Left ventricle myocardium inferior (tissue), 1 donor: ENCODE data around the gene MBTPS1. TPM values are rescaled to one million over a fixed set of nuclear protein-coding genes. Genes with fewer than 3 reads are reported as not detected.
"Not testable (repeated sequence)": the region's sequence is repeated elsewhere in the genome, so short reads cannot be mapped to it uniquely, and the experiment has no call there.

Experiments used
- DNase-seq: peaks from one replicate; pipeline ENCODE4 v3.0.0-alpha.2; 2020
- H3K27ac ChIP-seq: fragments of 200-600 bp; replicated peaks from 2 replicates; pipeline ENCODE4 v1.8.0; 2021
- H3K27me3 ChIP-seq: fragments of 200-600 bp; 2 replicates; pipeline ENCODE4 v1.8.0; 2021; ENCODE audit warnings: low read depth
- H3K36me3 ChIP-seq: fragments of 200-600 bp; 2 replicates; pipeline ENCODE4 v1.8.0; 2021
- H3K4me1 ChIP-seq: fragments of 200-600 bp; 2 replicates; pipeline ENCODE4 v1.8.0; 2021
- H3K4me3 ChIP-seq: fragments of 200-600 bp; 2 replicates; pipeline ENCODE4 v1.8.0; 2021; ENCODE audit warnings: mild to moderate bottlenecking, moderate library complexity
- H3K9me3 ChIP-seq: fragments of 200-600 bp; replicated peaks from 2 replicates; pipeline ENCODE4 v1.8.0; 2021
- intact Hi-C: fragments of 100-400 bp; cut with micrococcal nuclease; formaldehyde crosslinking; loops from one replicate; pipeline ENCODE4 v1.11.0; 2022
- total RNA-seq: library from RNA; stranded (reverse); fragmentation: NEBNext Ultra II Directional; extraction: Animal tissue kit (Norgen Biotek cat#: 25700); gene quantifications from one replicate; pipeline ENCODE4 v1.2.1, GENCODE V29; 2021
- TF ChIP-seq, protein P1 (sequence below): fragments of 200-600 bp; IDR thresholded peaks from 2 replicates; pipeline ENCODE4 v1.8.0; 2021; ENCODE audit warnings: antibody characterized with exemption, mild to moderate bottlenecking, borderline replicate concordance
- donor health status: DM: no; HTN: yes; CAD: no; lungs with severe emphysema.

The MBTPS1 gene
- total RNA-seq, 1 donor from 2014 or later: 72.5 TPM

DNA sequence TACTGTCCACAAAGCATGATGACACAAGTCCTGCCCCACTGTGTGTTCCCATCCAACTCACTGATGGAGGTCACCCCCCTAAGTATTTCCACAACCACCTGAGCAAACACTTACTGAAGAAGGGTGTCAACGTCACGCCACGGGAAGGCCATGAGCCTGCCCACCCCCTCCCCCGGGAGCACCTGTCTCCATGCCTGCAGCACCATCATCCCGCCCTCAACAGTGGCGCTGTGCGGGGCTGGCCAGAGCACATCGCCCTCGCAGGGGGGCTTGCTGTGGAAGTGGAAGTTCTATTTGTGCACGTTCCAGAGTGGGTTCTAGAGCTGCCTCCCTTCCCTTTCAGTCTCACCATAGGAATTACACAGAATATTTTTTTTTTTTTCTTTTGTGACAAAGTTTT is 4.3 kb upstream of the MBTPS1 start:
- Histone ChIP-seq H3K36me3 (peaks cover 24% of the 10 kb centered on the region), H3K4me1 (peaks cover 19% of the 10 kb centered on the region), H3K27me3 (no peaks in the 10 kb centered on the region), H3K9me3 (no peaks in the 10 kb centered on the region), H3K27ac (no peak overlapping the region), H3K4me3 (no peak overlapping the region)
- intact Hi-C loops: no loop called here
- no peak for DNase-seq
- TF ChIP-seq, protein P1, sequence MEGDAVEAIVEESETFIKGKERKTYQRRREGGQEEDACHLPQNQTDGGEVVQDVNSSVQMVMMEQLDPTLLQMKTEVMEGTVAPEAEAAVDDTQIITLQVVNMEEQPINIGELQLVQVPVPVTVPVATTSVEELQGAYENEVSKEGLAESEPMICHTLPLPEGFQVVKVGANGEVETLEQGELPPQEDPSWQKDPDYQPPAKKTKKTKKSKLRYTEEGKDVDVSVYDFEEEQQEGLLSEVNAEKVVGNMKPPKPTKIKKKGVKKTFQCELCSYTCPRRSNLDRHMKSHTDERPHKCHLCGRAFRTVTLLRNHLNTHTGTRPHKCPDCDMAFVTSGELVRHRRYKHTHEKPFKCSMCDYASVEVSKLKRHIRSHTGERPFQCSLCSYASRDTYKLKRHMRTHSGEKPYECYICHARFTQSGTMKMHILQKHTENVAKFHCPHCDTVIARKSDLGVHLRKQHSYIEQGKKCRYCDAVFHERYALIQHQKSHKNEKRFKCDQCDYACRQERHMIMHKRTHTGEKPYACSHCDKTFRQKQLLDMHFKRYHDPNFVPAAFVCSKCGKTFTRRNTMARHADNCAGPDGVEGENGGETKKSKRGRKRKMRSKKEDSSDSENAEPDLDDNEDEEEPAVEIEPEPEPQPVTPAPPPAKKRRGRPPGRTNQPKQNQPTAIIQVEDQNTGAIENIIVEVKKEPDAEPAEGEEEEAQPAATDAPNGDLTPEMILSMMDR: no peak

DNA sequence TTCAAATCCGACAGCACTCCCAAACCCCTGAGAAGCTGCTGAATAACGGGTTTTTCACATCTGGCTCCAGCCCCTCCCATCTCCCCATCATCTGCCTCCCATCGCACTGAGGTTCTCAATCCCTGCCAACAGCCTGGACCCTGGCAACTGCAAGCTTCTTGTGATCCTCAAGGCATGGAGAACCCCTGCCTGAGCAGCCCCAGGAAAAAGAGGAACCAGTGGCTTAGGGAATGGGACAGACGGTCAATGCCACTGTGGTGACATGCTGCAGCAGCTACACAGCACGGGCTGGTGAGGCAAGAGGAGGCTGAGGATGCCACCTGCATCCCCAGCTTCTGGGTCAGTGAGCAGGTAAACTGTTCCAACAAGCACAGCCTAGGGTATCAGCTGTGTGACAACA is 3.3 kb upstream of the MBTPS1 start:
- Histone ChIP-seq H3K4me3 (no peak overlapping the region), H3K9me3 (no peaks in the 10 kb centered on the region), H3K27me3 (no peaks in the 10 kb centered on the region), H3K27ac (no peak overlapping the region), H3K4me1 (peaks cover 29% of the 10 kb centered on the region), H3K36me3 (peaks cover 24% of the 10 kb centered on the region)
- TF ChIP-seq, protein P1: no peak
- DNase-seq: no peak
- intact Hi-C loops: no loop called here

DNA sequence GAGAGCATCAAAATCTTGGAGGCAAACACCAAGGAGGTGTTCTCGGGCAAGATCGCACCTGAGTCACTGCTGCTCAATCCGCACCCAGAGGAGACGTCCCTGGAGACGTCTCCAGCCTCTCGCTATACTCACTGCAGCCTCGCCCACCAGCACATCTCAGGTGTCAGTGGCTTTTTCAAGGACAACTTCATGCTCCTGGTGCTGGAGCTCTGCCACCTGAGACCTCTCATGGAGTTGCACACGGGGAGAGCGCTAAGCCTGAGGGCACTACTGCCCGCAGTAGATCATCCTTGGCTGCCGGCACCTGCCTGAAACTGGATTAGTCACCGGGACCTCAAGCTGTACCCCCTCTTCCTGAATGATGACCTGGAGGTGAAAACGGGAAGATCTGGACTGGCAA is 2.6 kb upstream of the MBTPS1 start:
- no peak for DNase-seq
- Histone ChIP-seq H3K27ac (no peak overlapping the region), H3K9me3 (no peaks in the 10 kb centered on the region), H3K4me1 (peaks cover 35% of the 10 kb centered on the region), H3K27me3 (no peaks in the 10 kb centered on the region), H3K36me3 (peaks cover 22% of the 10 kb centered on the region), H3K4me3 (no peak overlapping the region)
- TF ChIP-seq, protein P1: no peak
- intact Hi-C loops: no loop called here

DNA sequence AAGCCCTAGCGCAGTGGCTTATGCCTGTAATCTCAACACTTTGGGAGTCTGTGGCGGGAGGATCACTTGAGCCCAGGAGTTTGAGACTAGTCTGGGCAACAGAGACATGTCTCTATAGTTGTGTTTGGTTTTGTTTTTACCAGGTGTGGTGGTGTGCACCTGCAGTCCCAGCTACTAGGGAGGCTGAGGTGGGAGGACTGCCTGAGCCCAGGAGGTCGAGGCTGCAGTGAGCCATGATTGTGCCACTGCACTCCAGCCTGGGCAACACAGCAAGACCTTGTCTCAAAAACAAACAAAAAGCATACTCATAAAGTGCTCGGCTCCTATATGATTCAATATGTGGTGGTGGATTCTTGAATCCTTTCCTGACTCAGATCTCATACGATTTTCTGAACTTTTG is 1.6 kb upstream of the MBTPS1 start:
- Histone ChIP-seq H3K36me3 (peaks cover 12% of the 10 kb centered on the region), H3K4me1 (peaks cover 46% of the 10 kb centered on the region)
- H3K4me3 ChIP-seq, H3K27ac ChIP-seq, H3K9me3 ChIP-seq, DNase-seq, H3K27me3 ChIP-seq, intact Hi-C loops: not testable (repeated sequence)

DNA sequence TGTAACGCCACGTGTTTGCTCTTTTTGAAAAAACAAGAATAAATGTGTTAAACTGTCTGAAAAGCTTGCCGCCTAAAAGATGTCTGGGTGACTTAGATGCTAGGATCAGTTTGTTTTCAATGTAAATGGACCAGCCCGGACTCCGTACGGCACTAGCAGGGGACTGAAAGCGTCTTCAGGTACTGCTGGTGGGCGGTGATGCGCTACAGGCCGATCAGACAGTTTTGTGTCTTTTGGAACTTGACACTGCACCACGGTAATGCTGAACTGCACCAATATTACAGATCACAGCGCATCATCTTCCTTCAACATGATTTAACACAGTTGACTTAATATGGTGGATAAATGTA is 727 bp upstream of the MBTPS1 start:
- H3K9me3 ChIP-seq: no peaks in the 10 kb centered on the region
- H3K36me3 ChIP-seq: peaks cover 4% of the 10 kb centered on the region
- H3K27ac ChIP-seq: peak overlapping the region; percentile 92
- TF ChIP-seq, protein P1: no peak
- DNase-seq: no peak
- peaks cover 48% of the 10 kb centered on the region for H3K4me1 ChIP-seq
- no peaks in the 10 kb centered on the region for H3K27me3 ChIP-seq
- H3K4me3 ChIP-seq: peak overlapping the region; percentile 74
- intact Hi-C loops: no loop called here

DNA sequence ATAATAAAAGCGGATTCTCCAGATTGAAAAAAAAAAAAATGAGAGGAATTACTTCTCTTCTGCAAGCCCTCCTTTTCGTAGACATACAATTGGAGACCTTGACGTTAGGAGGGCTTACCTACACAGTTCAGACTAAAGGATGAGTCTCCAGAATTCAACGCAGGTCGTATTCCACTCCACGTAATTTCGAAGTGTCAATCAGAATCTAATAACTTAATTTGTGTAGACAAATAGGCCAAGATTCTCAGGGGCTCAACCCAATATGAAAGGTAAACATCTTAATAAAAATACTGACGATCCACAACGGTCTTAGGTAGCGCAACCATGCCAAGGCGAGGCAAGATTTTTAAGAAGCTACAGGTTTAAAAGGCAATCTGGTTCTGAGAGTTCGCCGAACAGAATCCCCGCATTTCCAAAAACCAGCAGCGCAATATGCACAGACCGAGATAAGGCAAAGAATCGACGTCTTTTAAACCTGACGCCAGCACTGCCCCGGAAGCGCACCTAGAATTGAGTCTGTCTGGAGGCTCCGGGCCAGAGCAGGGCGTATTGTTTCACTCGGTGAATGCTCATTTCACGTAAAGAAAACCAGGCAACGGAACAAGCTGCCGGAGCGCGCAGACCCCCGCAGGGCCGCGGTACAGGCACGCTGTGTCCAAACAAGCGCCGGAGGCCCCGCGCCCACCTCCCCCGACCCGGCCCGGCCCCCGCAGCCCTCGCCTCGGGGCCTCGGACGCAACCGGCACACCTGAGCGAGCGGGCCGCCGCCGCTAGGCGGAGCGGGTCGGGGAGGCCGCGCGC is 623 bp downstream of the MBTPS1 start:
- Histone ChIP-seq H3K4me3 (peak overlapping the region; percentile 74), H3K27ac (peak overlapping the region; percentile 92), H3K27me3 (no peaks in the 10 kb centered on the region), H3K4me1 (peaks cover 57% of the 10 kb centered on the region), H3K36me3 (no peaks in the 10 kb centered on the region), H3K9me3 (no peaks in the 10 kb centered on the region)
- intact Hi-C loops: no loop called here
- DNase-seq: no peak
- TF ChIP-seq, protein P1: peak; percentile 63

DNA sequence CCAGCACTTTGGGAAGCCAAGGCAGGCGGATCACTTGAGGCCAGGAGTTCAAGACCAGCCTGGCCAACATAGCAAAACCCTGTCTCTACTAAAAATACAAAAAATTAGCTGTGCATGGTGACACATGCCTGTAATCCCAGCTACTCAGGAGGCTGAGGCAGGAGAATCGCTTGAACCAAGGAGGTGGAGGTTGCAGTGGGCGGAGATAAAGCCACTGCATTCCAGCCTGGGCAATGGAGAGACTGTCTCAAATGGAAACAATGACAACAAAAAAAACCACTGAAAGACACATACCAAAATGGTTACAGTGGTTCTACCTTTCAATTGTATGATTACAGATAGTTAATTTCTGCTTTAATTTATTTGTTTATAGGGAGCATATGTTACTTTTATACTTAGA is 4.8 kb downstream of the MBTPS1 start:
- Histone ChIP-seq H3K4me1 (peaks cover 82% of the 10 kb centered on the region), H3K36me3 (peaks cover 10% of the 10 kb centered on the region), H3K27ac (peak overlapping the region; percentile 88)
- H3K9me3 ChIP-seq, H3K4me3 ChIP-seq, DNase-seq, H3K27me3 ChIP-seq, intact Hi-C loops: not testable (repeated sequence)
